Suprapubic skin (tissue), 4 donors: Measurements from ENCODE around the gene PPFIA3.

Experiments
- EP300 ChIP-seq: sonication (generic); formaldehyde crosslinking; IDR thresholded peaks from one replicate; pipeline ENCODE4 v1.6.1; 2017; ENCODE audit warnings: antibody characterized with exemption
- POLR2A ChIP-seq, 2 donors: fragments of 450-650 bp; IDR thresholded peaks; one replicate each; pipeline ENCODE4 v1.6.1; 2017; ENCODE audit warnings: antibody characterized with exemption in 2 of 2, mild to moderate bottlenecking in 2 of 2, moderate library complexity in 2 of 2
- POLR2AphosphoS5 ChIP-seq, 3 donors: sonication (generic); formaldehyde crosslinking; IDR thresholded peaks; one replicate each; pipeline ENCODE4 v1.6.1; 2017; ENCODE audit warnings: antibody characterized with exemption in 3 of 3
- TF ChIP-seq, protein P1 (sequence below), 2 donors: fragments of 200-600 bp in 1 of 2; fragments of 450-650 bp in 1 of 2; sonication (generic) in 1 of 2; IDR thresholded peaks; one replicate each; pipeline ENCODE4 v1.5.1; 2016 to 2019; ENCODE audit warnings: antibody characterized with exemption in 2 of 2, mild to moderate bottlenecking in 1 of 2, moderate library complexity in 1 of 2

DNA sequence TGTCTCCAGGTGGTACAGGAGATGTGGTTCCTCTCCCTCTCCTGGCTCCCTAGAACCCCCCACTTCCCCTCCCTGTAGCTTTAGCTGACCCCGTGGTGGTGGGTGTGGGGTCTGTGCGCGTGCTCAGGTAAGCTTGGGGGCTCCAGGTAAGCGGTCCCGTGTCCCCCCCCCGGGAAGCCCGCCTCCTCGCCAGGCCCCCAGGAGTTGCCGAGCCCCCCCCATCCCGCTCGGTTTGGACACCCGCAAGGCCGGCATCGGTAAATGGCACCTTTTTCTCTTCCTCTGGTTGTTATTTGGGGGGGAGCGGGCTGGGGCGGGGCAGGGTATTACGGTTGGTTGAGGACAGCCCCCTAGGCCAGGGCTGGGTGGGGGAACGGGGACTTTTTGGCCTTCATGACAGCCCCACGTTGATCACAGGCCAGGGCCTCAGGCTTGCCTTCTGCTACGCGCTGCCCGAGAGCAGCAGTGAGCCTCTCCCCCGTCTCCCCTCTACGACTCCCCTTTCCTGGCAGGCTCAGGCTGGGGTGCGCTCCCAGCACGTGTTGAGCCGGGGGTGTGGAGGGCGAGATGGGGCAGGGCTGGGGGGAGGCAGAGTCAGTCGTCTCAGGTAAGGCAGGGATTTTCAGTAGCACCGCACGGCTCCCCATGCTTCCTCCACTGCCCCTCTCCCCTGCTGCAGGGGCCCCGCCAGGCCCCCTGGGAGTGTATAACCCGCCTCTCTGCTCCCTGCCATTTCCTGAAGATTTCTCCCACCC is 15.8 kb upstream of the PPFIA3 start:
- TF ChIP-seq POLR2AphosphoS5 (IDR thresholded peaks at IDR 0.05), result no peak
- TF ChIP-seq, protein P1, sequence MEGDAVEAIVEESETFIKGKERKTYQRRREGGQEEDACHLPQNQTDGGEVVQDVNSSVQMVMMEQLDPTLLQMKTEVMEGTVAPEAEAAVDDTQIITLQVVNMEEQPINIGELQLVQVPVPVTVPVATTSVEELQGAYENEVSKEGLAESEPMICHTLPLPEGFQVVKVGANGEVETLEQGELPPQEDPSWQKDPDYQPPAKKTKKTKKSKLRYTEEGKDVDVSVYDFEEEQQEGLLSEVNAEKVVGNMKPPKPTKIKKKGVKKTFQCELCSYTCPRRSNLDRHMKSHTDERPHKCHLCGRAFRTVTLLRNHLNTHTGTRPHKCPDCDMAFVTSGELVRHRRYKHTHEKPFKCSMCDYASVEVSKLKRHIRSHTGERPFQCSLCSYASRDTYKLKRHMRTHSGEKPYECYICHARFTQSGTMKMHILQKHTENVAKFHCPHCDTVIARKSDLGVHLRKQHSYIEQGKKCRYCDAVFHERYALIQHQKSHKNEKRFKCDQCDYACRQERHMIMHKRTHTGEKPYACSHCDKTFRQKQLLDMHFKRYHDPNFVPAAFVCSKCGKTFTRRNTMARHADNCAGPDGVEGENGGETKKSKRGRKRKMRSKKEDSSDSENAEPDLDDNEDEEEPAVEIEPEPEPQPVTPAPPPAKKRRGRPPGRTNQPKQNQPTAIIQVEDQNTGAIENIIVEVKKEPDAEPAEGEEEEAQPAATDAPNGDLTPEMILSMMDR (IDR thresholded peaks at IDR 0.05), result no peak
- TF ChIP-seq POLR2A (IDR thresholded peaks at IDR 0.05), result no peak
- TF ChIP-seq EP300, result no peak
